ENCODE data around the gene CRB1.

DNA sequence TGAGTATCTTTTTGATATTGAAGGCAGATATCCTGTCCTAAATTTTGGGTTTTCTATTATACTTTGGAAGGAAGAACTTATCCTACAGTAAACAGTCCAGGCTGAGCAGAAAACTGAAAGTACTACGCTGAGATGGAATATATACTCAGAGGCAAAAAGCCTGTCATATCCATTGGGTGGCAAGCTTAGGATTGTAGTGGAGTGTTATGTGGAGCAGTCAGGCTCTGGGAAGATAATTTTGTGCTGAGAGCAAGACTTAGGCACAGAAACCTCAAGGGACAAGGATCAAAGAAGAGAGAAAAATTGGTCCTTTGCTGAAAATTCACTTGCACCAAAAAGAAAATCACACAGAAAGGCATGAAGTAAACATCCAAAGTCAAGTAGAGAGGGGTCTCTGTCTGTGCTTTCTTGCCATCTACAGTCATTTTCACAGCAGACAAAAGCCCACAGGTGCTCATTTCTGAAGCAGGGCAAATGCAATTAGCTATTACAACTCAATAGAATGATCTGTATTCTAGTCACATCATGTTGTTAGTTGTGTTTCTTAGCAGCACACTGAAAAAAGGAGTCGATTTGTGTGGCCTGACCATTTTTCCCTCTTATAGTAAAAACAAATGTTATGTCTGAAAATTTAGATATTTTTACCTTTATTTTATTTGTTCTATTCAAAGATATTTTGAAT lies 38.5 kb downstream of the CRB1 start:
- TF ChIP-seq EGR1 (IDR thresholded peaks at IDR 0.05; ENCODE audit: borderline replicate concordance, low read depth, low read length) (no peak), EZH2 (IDR thresholded peaks at IDR 0.05; ENCODE audit: low read depth, low read length, severe bottlenecking) (no peak), SRF (IDR thresholded peaks at IDR 0.05; ENCODE audit: low read depth, low read length) (no peak), CHD2 (IDR thresholded peaks at IDR 0.05; ENCODE audit: low read length) (no peak), YY1 (IDR thresholded peaks at IDR 0.05; ENCODE audit: low read depth, low read length) (no peak), PHF8 (conservative IDR thresholded peaks at IDR 0.05; ENCODE audit: low read depth, low read length) (no peak), POLR2A (IDR thresholded peaks at IDR 0.05; ENCODE audit: control extremely low read depth in 1 of 2, low read depth in 2 of 2, low read length in 2 of 2) (no peak), RXRA (IDR thresholded peaks at IDR 0.05; ENCODE audit: insufficient read depth, low read depth, low read length) (no peak), CEBPB (IDR thresholded peaks at IDR 0.05; ENCODE audit: low read depth, low read length) (no peak)
- TF ChIP-seq, protein P1, sequence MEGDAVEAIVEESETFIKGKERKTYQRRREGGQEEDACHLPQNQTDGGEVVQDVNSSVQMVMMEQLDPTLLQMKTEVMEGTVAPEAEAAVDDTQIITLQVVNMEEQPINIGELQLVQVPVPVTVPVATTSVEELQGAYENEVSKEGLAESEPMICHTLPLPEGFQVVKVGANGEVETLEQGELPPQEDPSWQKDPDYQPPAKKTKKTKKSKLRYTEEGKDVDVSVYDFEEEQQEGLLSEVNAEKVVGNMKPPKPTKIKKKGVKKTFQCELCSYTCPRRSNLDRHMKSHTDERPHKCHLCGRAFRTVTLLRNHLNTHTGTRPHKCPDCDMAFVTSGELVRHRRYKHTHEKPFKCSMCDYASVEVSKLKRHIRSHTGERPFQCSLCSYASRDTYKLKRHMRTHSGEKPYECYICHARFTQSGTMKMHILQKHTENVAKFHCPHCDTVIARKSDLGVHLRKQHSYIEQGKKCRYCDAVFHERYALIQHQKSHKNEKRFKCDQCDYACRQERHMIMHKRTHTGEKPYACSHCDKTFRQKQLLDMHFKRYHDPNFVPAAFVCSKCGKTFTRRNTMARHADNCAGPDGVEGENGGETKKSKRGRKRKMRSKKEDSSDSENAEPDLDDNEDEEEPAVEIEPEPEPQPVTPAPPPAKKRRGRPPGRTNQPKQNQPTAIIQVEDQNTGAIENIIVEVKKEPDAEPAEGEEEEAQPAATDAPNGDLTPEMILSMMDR (IDR thresholded peaks at IDR 0.05; ENCODE audit: control extremely low read depth in 1 of 3, insufficient read depth in 1 of 3, low read depth in 1 of 3, low read length in 3 of 3): no peak
